HepG2 (cell line): ENCODE measurements around the gene VWA3A. TPM values are rescaled to one million over a fixed set of nuclear protein-coding genes. Genes with fewer than 3 reads are reported as not detected.

Source experiments
- GATA4 ChIP-seq: sonication (generic); IDR thresholded peaks from 2 replicates; pipeline ENCODE4 v1.6.1; 2016; ENCODE audit warnings: antibody characterized with exemption, low read depth, borderline replicate concordance
- RFX1 ChIP-seq: fragments of 450-650 bp; IDR thresholded peaks from 2 replicates; pipeline ENCODE4 v1.6.1; 2017
- RFX5 ChIP-seq: IDR thresholded peaks from 2 replicates; pipeline ENCODE4 v1.6.1; 2011; ENCODE audit warnings: low read depth, low read length, improper control_type of control experiment
- RFXAP ChIP-seq: sonication (generic); formaldehyde crosslinking; IDR thresholded peaks from 2 replicates; pipeline ENCODE4 v1.4.0; 2020; ENCODE audit warnings: missing genetic modification reagents, borderline replicate concordance
- RXRA ChIP-seq: sonication (generic); formaldehyde crosslinking; IDR thresholded peaks from 2 replicates; pipeline ENCODE4 v1.5.1; 2020; ENCODE audit warnings: missing genetic modification reagents
- SNAPC5 ChIP-seq: sonication (generic); formaldehyde crosslinking; IDR thresholded peaks from 2 replicates; pipeline ENCODE4 v1.8.1; 2023; ENCODE audit warnings: mild to moderate bottlenecking, missing genetic modification reagents, borderline replicate concordance
- TBX2 ChIP-seq: sonication (generic); formaldehyde crosslinking; IDR thresholded peaks from 2 replicates; pipeline ENCODE4 v1.5.0; 2020; ENCODE audit warnings: missing genetic modification reagents, mild to moderate bottlenecking, borderline replicate concordance
- ZNF567 ChIP-seq: sonication (generic); formaldehyde crosslinking; IDR thresholded peaks from 2 replicates; pipeline ENCODE4 v1.8.1; 2023; ENCODE audit warnings: mild to moderate bottlenecking, missing genetic modification reagents, borderline replicate concordance
- ZNF710 ChIP-seq: sonication (generic); formaldehyde crosslinking; IDR thresholded peaks from 2 replicates; pipeline ENCODE4 v1.5.0; 2020; ENCODE audit warnings: mild to moderate bottlenecking, missing genetic modification reagents, borderline replicate concordance
- ZNF770 ChIP-seq: sonication (generic); formaldehyde crosslinking; IDR thresholded peaks from 2 replicates; pipeline ENCODE4 v1.5.0; 2020; ENCODE audit warnings: mild to moderate bottlenecking, missing genetic modification reagents
- ZSCAN31 ChIP-seq: sonication (generic); formaldehyde crosslinking; IDR thresholded peaks from 2 replicates; pipeline ENCODE4 v1.5.0; 2020; ENCODE audit warnings: low read depth, mild to moderate bottlenecking, missing genetic modification reagents
- ZXDC ChIP-seq: sonication (generic); formaldehyde crosslinking; IDR thresholded peaks from 2 replicates; pipeline ENCODE4 v1.5.0; 2020; ENCODE audit warnings: mild to moderate bottlenecking, missing genetic modification reagents
- polyA plus RNA-seq, 8 experiments: library from polyadenylated mRNA; depleted of rRNA in 3 of 8; stranded (reverse) in 7 of 8; unstranded in 1 of 8; fragments of >200 nt; fragmentation: Illumina TruSeq in 4 of 8; extraction: Trizol in 4 of 8; gene quantifications; 2 replicates each; pipeline versions ENCODE4 v1.2.1 to v1.2.3, GENCODE V29; 2011 to 2016; ENCODE audit warnings: low read depth in 4 of 8, missing spikeins in 1 of 8, mixed read lengths in 1 of 8; ENCODE audit not compliant: insufficient read depth in 1 of 8
- total RNA-seq, 5 experiments: library from RNA; depleted of rRNA; stranded (reverse); fragments of >200 nt; fragmentation: Illumina TruSeq; extraction: Trizol; gene quantifications; 2 replicates each; pipeline ENCODE4 v1.2.3, GENCODE V29; 2016; ENCODE audit warnings: low read depth in 1 of 5
- TF ChIP-seq, protein P1 (sequence below): sonication (generic); formaldehyde crosslinking; IDR thresholded peaks from 2 replicates; pipeline ENCODE4 v1.5.0; 2020; ENCODE audit warnings: mild to moderate bottlenecking, missing genetic modification reagents, borderline replicate concordance

VWA3A gene
- total and polyA plus RNA-seq, 2 of the 13 experiments (the other 11 are each of a cell fraction or from before 2014, with no cell fraction given) = 0.03 to 0.07 TPM

GRCh38 chr16:22099256-22099975 lies 7.1 kb downstream of the VWA3A start (continued):
- TF ChIP-seq, protein P1, sequence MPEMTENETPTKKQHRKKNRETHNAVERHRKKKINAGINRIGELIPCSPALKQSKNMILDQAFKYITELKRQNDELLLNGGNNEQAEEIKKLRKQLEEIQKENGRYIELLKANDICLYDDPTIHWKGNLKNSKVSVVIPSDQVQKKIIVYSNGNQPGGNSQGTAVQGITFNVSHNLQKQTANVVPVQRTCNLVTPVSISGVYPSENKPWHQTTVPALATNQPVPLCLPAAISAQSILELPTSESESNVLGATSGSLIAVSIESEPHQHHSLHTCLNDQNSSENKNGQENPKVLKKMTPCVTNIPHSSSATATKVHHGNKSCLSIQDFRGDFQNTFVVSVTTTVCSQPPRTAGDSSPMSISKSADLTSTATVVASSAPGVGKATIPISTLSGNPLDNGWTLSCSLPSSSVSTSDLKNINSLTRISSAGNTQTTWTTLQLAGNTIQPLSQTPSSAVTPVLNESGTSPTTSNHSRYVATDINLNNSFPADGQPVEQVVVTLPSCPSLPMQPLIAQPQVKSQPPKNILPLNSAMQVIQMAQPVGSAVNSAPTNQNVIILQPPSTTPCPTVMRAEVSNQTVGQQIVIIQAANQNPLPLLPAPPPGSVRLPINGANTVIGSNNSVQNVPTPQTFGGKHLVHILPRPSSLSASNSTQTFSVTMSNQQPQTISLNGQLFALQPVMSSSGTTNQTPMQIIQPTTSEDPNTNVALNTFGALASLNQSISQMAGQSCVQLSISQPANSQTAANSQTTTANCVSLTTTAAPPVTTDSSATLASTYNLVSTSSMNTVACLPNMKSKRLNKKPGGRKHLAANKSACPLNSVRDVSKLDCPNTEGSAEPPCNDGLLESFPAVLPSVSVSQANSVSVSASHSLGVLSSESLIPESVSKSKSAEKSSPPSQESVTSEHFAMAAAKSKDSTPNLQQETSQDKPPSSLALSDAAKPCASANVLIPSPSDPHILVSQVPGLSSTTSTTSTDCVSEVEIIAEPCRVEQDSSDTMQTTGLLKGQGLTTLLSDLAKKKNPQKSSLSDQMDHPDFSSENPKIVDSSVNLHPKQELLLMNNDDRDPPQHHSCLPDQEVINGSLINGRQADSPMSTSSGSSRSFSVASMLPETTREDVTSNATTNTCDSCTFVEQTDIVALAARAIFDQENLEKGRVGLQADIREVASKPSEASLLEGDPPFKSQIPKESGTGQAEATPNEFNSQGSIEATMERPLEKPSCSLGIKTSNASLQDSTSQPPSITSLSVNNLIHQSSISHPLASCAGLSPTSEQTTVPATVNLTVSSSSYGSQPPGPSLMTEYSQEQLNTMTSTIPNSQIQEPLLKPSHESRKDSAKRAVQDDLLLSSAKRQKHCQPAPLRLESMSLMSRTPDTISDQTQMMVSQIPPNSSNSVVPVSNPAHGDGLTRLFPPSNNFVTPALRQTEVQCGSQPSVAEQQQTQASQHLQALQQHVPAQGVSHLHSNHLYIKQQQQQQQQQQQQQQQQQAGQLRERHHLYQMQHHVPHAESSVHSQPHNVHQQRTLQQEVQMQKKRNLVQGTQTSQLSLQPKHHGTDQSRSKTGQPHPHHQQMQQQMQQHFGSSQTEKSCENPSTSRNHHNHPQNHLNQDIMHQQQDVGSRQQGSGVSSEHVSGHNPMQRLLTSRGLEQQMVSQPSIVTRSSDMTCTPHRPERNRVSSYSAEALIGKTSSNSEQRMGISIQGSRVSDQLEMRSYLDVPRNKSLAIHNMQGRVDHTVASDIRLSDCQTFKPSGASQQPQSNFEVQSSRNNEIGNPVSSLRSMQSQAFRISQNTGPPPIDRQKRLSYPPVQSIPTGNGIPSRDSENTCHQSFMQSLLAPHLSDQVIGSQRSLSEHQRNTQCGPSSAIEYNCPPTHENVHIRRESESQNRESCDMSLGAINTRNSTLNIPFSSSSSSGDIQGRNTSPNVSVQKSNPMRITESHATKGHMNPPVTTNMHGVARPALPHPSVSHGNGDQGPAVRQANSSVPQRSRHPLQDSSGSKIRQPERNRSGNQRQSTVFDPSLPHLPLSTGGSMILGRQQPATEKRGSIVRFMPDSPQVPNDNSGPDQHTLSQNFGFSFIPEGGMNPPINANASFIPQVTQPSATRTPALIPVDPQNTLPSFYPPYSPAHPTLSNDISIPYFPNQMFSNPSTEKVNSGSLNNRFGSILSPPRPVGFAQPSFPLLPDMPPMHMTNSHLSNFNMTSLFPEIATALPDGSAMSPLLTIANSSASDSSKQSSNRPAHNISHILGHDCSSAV (CRISPR knock-in tag) = 0 out of 2 replicates have a peak, but pooled peaks have one; percentile 65
- TF ChIP-seq ZNF567 (no peak), ZXDC (no peak), ZNF770 (no peak), RXRA (CRISPR knock-in tag) (no peak; the same call in 1 of the 2 replicates), TBX2 (peak; percentile 41; the same call in 1 of the 2 replicates), ZNF710 (CRISPR knock-in tag) (peak; percentile 64; the same call in 1 of the 2 replicates), RFX5 (no peak), ZSCAN31 (peak; percentile 16; the same call in 1 of the 2 replicates), SNAPC5 (CRISPR knock-in tag) (no peak), RFXAP (CRISPR knock-in tag) (no peak), RFX1 (no peak), GATA4 (no peak)
